HepG2 (cell line): Measurements from ENCODE around the gene NOTUM. TPM values are rescaled to one million over a fixed set of nuclear protein-coding genes. Genes with fewer than 3 reads are reported as not detected.
A peak's percentile ranks its signal among the peaks of the same experiment; 100 is the strongest.

ENCODE experiments used
- CEBPB ChIP-seq: IDR thresholded peaks from 2 replicates; pipeline ENCODE4 v1.6.1; 2011; ENCODE audit warnings: low read depth, low read length, improper control_type of control experiment, borderline replicate concordance
- DNMT3B ChIP-seq: conservative IDR thresholded peaks from 2 replicates; pipeline ENCODE4 v1.6.1; 2016; ENCODE audit warnings: missing biosample characterization, control low read depth
- ERF ChIP-seq: IDR thresholded peaks from 2 replicates; pipeline ENCODE4 v1.6.1; 2018; ENCODE audit warnings: missing biosample characterization, missing genetic modification reagents
- GATA4 ChIP-seq: sonication (generic); IDR thresholded peaks from 2 replicates; pipeline ENCODE4 v1.6.1; 2016; ENCODE audit warnings: antibody characterized with exemption, low read depth, borderline replicate concordance
- KDM2A ChIP-seq: sonication (generic); formaldehyde crosslinking; IDR thresholded peaks from 2 replicates; pipeline ENCODE4 v1.4.0; 2020; ENCODE audit warnings: low read depth, missing genetic modification reagents, borderline replicate concordance
- NCOA1 ChIP-seq: sonication (generic); formaldehyde crosslinking; IDR thresholded peaks from 2 replicates; pipeline ENCODE4 v1.9.0; 2021; ENCODE audit warnings: missing genetic modification reagents
- NFYB ChIP-seq: sonication (generic); formaldehyde crosslinking; IDR thresholded peaks from 2 replicates; pipeline ENCODE4 v1.4.0; 2020; ENCODE audit warnings: missing genetic modification reagents
- POGZ ChIP-seq: sonication (generic); formaldehyde crosslinking; IDR thresholded peaks from 2 replicates; pipeline ENCODE4 v1.4.0; 2020; ENCODE audit warnings: mild to moderate bottlenecking, missing genetic modification reagents
- RFX3 ChIP-seq: IDR thresholded peaks from 2 replicates; pipeline ENCODE4 v1.6.1; 2016; ENCODE audit warnings: missing biosample characterization, missing genetic modification reagents
- SIX4 ChIP-seq: sonication (generic); formaldehyde crosslinking; IDR thresholded peaks from 2 replicates; pipeline ENCODE4 v1.4.0; 2020; ENCODE audit warnings: missing genetic modification reagents
- TBL1XR1 ChIP-seq: fragments of 150-350 bp; IDR thresholded peaks from 2 replicates; pipeline ENCODE4 v1.6.1; 2014; ENCODE audit warnings: borderline replicate concordance, low read length; ENCODE audit not compliant: partially characterized antibody
- TEAD2 ChIP-seq: sonication (generic); formaldehyde crosslinking; IDR thresholded peaks from 2 replicates; pipeline ENCODE4 v1.9.0; 2021; ENCODE audit warnings: missing genetic modification reagents
- ZBTB3 ChIP-seq: sonication (generic); formaldehyde crosslinking; IDR thresholded peaks from 2 replicates; pipeline ENCODE4 v1.4.0; 2020; ENCODE audit warnings: low read depth, mild to moderate bottlenecking, moderate library complexity, missing genetic modification reagents, borderline replicate concordance
- ZFP82 ChIP-seq: sonication (generic); formaldehyde crosslinking; IDR thresholded peaks from 2 replicates; pipeline ENCODE4 v1.5.1; 2020; ENCODE audit warnings: mild to moderate bottlenecking, missing genetic modification reagents, borderline replicate concordance
- ZNF12 ChIP-seq: sonication (generic); formaldehyde crosslinking; IDR thresholded peaks from 2 replicates; pipeline ENCODE4 v1.5.0; 2020; ENCODE audit warnings: missing genetic modification reagents
- ZNF17 ChIP-seq: sonication (generic); formaldehyde crosslinking; IDR thresholded peaks from 2 replicates; pipeline ENCODE4 v1.5.0; 2020; ENCODE audit warnings: mild to moderate bottlenecking, missing genetic modification reagents
- ZNF20 ChIP-seq: sonication (generic); formaldehyde crosslinking; IDR thresholded peaks from 2 replicates; pipeline ENCODE4 v1.4.0; 2020; ENCODE audit warnings: mild to moderate bottlenecking, moderate library complexity, missing genetic modification reagents
- ZNF510 ChIP-seq: sonication (generic); formaldehyde crosslinking; IDR thresholded peaks from 2 replicates; pipeline ENCODE4 v1.4.0; 2020; ENCODE audit warnings: low read depth, mild to moderate bottlenecking, missing genetic modification reagents
- ZNF530 ChIP-seq: sonication (generic); formaldehyde crosslinking; IDR thresholded peaks from 2 replicates; pipeline ENCODE4 v1.5.0; 2020; ENCODE audit warnings: low read depth, mild to moderate bottlenecking, missing genetic modification reagents
- polyA plus RNA-seq, 8 experiments: library from polyadenylated mRNA; depleted of rRNA in 3 of 8; stranded (reverse) in 7 of 8; unstranded in 1 of 8; fragments of >200 nt; fragmentation: Illumina TruSeq in 4 of 8; extraction: Trizol in 4 of 8; gene quantifications; 2 replicates each; pipeline versions ENCODE4 v1.2.1 to v1.2.3, GENCODE V29; 2011 to 2016; ENCODE audit warnings: low read depth in 4 of 8, missing spikeins in 1 of 8, mixed read lengths in 1 of 8; ENCODE audit not compliant: insufficient read depth in 1 of 8
- total RNA-seq, 5 experiments: library from RNA; depleted of rRNA; stranded (reverse); fragments of >200 nt; fragmentation: Illumina TruSeq; extraction: Trizol; gene quantifications; 2 replicates each; pipeline ENCODE4 v1.2.3, GENCODE V29; 2016; ENCODE audit warnings: low read depth in 1 of 5
- TF ChIP-seq, protein P1 (sequence below): sonication (generic); formaldehyde crosslinking; IDR thresholded peaks from 2 replicates; pipeline ENCODE4 v1.8.0; 2022; ENCODE audit warnings: missing genetic modification reagents, mild to moderate bottlenecking, moderate library complexity, borderline replicate concordance
- TF ChIP-seq, protein P2 (sequence below): sonication (generic); formaldehyde crosslinking; IDR thresholded peaks from 2 replicates; pipeline ENCODE4 v1.4.0; 2020; ENCODE audit warnings: mild to moderate bottlenecking, missing genetic modification reagents
- TF ChIP-seq, protein P3 (sequence below): IDR thresholded peaks from 2 replicates; pipeline ENCODE4 v1.6.1; 2016; ENCODE audit warnings: missing genetic modification reagents, missing compliant biosample characterization
- TF ChIP-seq, protein P4 (sequence below): sonication (generic); formaldehyde crosslinking; IDR thresholded peaks from 2 replicates; pipeline ENCODE4 v1.5.0; 2020; ENCODE audit warnings: missing genetic modification reagents, mild to moderate bottlenecking, borderline replicate concordance
- TF ChIP-seq, protein P5 (sequence below): sonication (generic); formaldehyde crosslinking; IDR thresholded peaks from 2 replicates; pipeline ENCODE4 v1.4.0; 2020; ENCODE audit warnings: missing genetic modification reagents

NOTUM gene
- total and polyA plus RNA-seq, 2 of the 13 experiments (the other 11 are each of a cell fraction or from before 2014, with no cell fraction given) = 150 to 160 TPM

DNA sequence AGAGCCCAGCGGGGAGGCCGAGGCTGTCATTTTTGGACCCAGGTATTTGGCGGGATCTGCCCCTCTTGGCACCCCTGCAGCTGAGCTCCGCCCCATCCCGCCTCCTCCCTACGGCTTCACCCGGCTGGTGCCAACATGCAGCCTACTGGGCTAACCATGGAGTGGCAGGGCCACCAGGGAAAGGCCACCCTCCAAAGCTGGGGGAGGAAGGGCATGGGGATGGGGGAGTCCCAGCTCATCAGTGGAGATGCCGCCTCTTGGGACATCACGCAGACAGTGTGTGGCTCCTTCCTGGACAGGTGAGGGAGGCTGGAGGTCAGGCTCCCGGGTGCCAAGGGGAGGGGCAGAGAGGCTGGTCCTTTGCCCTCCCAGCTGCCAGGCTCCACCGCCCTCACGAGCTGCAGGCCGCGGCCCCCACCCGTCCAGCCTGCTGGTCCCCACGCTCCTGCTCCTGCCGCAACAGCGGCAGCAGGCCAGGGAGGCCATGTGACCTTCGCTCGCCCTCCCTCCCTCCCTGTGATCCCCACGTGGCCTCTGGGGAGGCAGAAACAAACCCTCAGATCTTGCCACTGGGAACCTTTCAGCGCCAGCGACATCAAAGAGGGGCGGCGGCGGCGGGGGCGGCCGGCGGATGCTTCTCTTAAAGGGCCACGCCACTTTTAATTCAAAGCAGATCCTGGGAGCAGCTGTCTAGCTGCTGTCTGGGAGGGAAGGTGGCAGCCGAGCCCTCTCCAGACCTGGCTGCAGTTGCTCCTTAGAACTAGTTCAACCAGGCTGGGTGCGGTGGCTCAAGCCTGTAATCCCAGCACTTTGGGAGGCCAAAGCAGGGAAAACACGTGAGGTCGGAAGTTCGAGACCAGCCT is 6.8 kb upstream of the NOTUM start (continued):
- peak; percentile 72; the same call in 1 of the 2 replicates for TF ChIP-seq GATA4
- no peak for TF ChIP-seq TBL1XR1
- TF ChIP-seq, protein P1, sequence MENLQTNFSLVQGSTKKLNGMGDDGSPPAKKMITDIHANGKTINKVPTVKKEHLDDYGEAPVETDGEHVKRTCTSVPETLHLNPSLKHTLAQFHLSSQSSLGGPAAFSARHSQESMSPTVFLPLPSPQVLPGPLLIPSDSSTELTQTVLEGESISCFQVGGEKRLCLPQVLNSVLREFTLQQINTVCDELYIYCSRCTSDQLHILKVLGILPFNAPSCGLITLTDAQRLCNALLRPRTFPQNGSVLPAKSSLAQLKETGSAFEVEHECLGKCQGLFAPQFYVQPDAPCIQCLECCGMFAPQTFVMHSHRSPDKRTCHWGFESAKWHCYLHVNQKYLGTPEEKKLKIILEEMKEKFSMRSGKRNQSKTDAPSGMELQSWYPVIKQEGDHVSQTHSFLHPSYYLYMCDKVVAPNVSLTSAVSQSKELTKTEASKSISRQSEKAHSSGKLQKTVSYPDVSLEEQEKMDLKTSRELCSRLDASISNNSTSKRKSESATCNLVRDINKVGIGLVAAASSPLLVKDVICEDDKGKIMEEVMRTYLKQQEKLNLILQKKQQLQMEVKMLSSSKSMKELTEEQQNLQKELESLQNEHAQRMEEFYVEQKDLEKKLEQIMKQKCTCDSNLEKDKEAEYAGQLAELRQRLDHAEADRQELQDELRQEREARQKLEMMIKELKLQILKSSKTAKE = peak; percentile 94
- no peak for TF ChIP-seq ZNF20 (CRISPR knock-in tag)
- peak; percentile 93 for TF ChIP-seq ZNF510 (CRISPR knock-in tag)
- TF ChIP-seq, protein P2, sequence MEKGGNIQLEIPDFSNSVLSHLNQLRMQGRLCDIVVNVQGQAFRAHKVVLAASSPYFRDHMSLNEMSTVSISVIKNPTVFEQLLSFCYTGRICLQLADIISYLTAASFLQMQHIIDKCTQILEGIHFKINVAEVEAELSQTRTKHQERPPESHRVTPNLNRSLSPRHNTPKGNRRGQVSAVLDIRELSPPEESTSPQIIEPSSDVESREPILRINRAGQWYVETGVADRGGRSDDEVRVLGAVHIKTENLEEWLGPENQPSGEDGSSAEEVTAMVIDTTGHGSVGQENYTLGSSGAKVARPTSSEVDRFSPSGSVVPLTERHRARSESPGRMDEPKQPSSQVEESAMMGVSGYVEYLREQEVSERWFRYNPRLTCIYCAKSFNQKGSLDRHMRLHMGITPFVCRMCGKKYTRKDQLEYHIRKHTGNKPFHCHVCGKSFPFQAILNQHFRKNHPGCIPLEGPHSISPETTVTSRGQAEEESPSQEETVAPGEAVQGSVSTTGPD = peak; percentile 70; the same call in 1 of the 2 replicates
- TF ChIP-seq KDM2A (CRISPR knock-in tag) = peak; percentile 96
- TF ChIP-seq, protein P3, sequence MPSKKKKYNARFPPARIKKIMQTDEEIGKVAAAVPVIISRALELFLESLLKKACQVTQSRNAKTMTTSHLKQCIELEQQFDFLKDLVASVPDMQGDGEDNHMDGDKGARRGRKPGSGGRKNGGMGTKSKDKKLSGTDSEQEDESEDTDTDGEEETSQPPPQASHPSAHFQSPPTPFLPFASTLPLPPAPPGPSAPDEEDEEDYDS (CRISPR knock-in tag) = peak; percentile 66; the same call in 1 of the 2 replicates
- TF ChIP-seq, protein P4, sequence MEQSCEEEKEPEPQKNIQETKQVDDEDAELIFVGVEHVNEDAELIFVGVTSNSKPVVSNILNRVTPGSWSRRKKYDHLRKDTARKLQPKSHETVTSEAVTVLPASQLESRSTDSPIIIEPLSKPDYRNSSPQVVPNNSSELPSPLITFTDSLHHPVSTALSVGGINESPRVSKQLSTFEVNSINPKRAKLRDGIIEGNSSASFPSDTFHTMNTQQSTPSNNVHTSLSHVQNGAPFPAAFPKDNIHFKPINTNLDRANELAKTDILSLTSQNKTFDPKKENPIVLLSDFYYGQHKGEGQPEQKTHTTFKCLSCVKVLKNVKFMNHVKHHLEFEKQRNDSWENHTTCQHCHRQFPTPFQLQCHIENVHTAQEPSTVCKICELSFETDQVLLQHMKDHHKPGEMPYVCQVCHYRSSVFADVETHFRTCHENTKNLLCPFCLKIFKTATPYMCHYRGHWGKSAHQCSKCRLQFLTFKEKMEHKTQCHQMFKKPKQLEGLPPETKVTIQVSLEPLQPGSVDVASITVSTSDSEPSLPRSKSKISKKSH (CRISPR knock-in tag) = no peak
- TF ChIP-seq POGZ = peak; percentile 80
- TF ChIP-seq DNMT3B = 0 out of 2 replicates have a peak, but pooled peaks have one; percentile 25
- TF ChIP-seq ERF (CRISPR knock-in tag) = peak; percentile 93
- no peak for TF ChIP-seq CEBPB
- TF ChIP-seq ZNF17 (CRISPR knock-in tag) = no peak
- peak; percentile 84 for TF ChIP-seq SIX4 (CRISPR knock-in tag)
- TF ChIP-seq ZNF12 (CRISPR knock-in tag) = peak; percentile 64; the same call in 1 of the 2 replicates
- no peak for TF ChIP-seq ZNF530 (CRISPR knock-in tag)
- TF ChIP-seq ZBTB3 (CRISPR knock-in tag) = no peak; the same call in 1 of the 2 replicates
- TF ChIP-seq NFYB (CRISPR knock-in tag) = 0 out of 2 replicates have a peak, but pooled peaks have one; percentile 36
- TF ChIP-seq NCOA1 (CRISPR knock-in tag) = no peak
- TF ChIP-seq TEAD2 = peak; percentile 55; the same call in 1 of the 2 replicates
- TF ChIP-seq, protein P5, sequence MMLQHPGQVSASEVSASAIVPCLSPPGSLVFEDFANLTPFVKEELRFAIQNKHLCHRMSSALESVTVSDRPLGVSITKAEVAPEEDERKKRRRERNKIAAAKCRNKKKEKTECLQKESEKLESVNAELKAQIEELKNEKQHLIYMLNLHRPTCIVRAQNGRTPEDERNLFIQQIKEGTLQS (CRISPR knock-in tag) = no peak; the same call in 1 of the 2 replicates
- TF ChIP-seq ZFP82 = peak; percentile 26; the same call in 1 of the 2 replicates
- 0 out of 2 replicates have a peak, but pooled peaks have one; percentile 10 for TF ChIP-seq RFX3 (CRISPR knock-in tag)
